H1 (cell line): ENCODE results near the gene ALDH7A1. TPM values are rescaled to one million over a fixed set of nuclear protein-coding genes. Genes with fewer than 3 reads are reported as not detected.

Source experiments
- CBX8 ChIP-seq: fragments of 300-800, 300-1000 bp; sonication (generic); IDR thresholded peaks from 2 replicates; pipeline ENCODE4 v1.7.1; 2016; ENCODE audit warnings: low read depth, low read length, borderline replicate concordance
- RAD21 ChIP-seq, 2 experiments: IDR thresholded peaks in 1 of 2; conservative IDR thresholded peaks in 1 of 2; 2 replicates each; pipeline ENCODE4 v1.6.1; 2011; ENCODE audit warnings: low read depth in 2 of 2, low read length in 2 of 2, improper control_type of control experiment in 1 of 2, inconsistent platforms in 1 of 2, mild to moderate bottlenecking in 1 of 2, moderate library complexity in 1 of 2
- ZNF274 ChIP-seq: IDR thresholded peaks from 2 replicates; pipeline ENCODE4 v1.7.0; 2012; ENCODE audit warnings: low read length, borderline replicate concordance; ENCODE audit errors: extremely low read depth
- polyA plus RNA-seq, 7 experiments: library from polyadenylated mRNA; depleted of rRNA in 3 of 7; stranded (reverse) in 5 of 7; unstranded in 2 of 7; fragments of >200 nt in 5 of 7; fragments of 200-250 nt in 2 of 7; gene quantifications; 1 replicate in 5 of 7; 2 replicates in 1 of 7; 4 replicates in 1 of 7; pipeline versions ENCODE4 v1.2.1 to v1.2.3, GENCODE V29; 2011 to 2013; ENCODE audit warnings: missing spikeins in 2 of 7, mixed read lengths in 2 of 7
- total RNA-seq: library from RNA; stranded (reverse); fragmentation: NEBNext Ultra II Directional; extraction: Animal tissue kit (Norgen Biotek cat#: 25700); gene quantifications from 2 replicates; pipeline ENCODE4 v1.2.1, GENCODE V29; 2021
- TF ChIP-seq, protein P1 (sequence below): IDR thresholded peaks from 2 replicates; pipeline ENCODE4 v1.6.1; 2011; ENCODE audit warnings: low read depth, mild to moderate bottlenecking, low read length; ENCODE audit not compliant: insufficient read depth

ALDH7A1 gene
- total and polyA plus RNA-seq, 2 of the 8 experiments (the other 6 are each of a cell fraction or from before 2014, with no cell fraction given): 99.6 to 225 TPM

DNA sequence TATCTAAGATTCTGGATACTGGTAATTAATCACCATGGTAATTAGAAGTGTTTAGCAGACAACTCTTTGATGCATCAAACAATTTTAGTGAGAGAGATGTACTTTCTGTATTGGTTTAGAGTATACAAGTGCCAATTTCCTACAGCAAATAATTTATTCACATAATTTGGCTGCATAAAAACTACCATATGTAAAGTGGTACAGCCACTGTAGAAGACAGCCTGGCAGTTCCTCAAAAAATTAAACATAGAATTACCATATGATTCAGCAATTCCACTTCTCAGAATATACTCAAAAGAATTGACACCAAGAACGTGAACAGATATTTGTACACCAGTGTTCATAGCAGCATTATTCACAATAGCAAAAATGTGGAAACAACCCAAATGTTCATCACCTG lies 41.9 kb upstream of the ALDH7A1 start (continued):
- TF ChIP-seq RAD21 (IDR thresholded peaks at IDR 0.05 in 1 of 2, conservative IDR thresholded peaks at IDR 0.05 in 1 of 2; ENCODE audit: low read depth in 2 of 2, low read length in 2 of 2) (no peak), CBX8 (no peak), ZNF274 (no peak)
- TF ChIP-seq, protein P1, sequence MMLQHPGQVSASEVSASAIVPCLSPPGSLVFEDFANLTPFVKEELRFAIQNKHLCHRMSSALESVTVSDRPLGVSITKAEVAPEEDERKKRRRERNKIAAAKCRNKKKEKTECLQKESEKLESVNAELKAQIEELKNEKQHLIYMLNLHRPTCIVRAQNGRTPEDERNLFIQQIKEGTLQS: no peak
- TF ChIP-seq, all 59 proteins: peak for 0
